ENCODE measurements around the gene ATG16L1.

ATG16L1 gene

DNA sequence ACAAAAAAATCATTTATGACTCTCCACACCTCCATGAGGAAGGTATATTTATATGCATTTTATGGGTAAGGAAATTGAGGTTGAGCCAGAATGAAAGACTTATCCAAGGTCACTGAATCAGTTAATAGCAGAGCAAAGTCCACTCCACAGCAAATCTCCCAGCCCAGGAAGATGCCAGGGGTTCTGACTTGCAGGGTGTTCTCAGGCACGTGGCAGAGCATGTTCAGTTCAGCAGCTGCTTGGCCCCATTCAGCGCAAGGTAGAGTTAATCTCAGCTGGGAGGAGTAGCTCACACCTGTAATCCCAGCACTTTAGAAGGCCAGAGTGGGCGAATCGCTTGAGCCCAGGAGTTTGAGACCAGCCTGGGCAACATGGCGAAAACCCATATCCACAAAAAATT, 85.1 kb downstream of the ATG16L1 start:
- Histone ChIP-seq H3K27me3 (ENCODE audit: control insufficient read depth in 1 of 2, insufficient read depth in 2 of 2, low read length in 2 of 2) (no peaks in the 10 kb centered on the region), H3K4me1 (ENCODE audit: control insufficient read depth in 1 of 2, insufficient read depth in 2 of 2, low read length in 2 of 2) (peaks cover 26% of the 10 kb centered on the region in 2 donors), H3K27ac (ENCODE audit: low read depth, low read length) (no peak overlapping the region), H3K4me3 (ENCODE audit: low read depth in 1 of 2, low read length in 2 of 2) (no peak overlapping the region), H3K36me3 (ENCODE audit: control insufficient read depth in 1 of 2, insufficient read depth in 2 of 2, low read length in 2 of 2) (no peaks in the 10 kb centered on the region), H3K9ac (ENCODE audit: low read depth in 1 of 2, low read length in 2 of 2) (no peak overlapping the region), H3K9me3 (ENCODE audit: control insufficient read depth in 1 of 2, low read length in 2 of 2) (peaks cover 0 to 4% of the 10 kb centered on the region in 2 donors)

DNA sequence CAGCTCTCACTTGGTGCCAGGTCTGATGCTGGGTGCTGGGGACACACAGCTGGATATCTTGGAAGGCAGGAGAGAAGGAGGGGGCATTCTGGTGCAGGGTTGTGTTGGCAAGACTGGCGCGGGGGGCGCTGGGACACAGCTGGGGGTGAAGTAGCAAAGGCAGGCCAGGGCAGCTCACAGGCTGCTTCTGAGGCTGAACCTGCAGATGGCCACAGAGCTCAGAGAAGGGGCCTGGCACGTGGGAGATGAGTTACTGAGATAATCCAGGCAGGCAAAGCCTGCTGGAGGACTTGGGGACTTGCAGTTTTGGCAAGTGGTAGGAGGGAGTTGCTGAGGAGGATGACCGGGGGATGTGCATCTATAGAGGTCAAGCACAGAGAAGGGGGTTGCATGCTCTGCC, 86.6 kb downstream of the ATG16L1 start:
- Histone ChIP-seq H3K36me3 (ENCODE audit: control insufficient read depth in 1 of 2, insufficient read depth in 2 of 2, low read length in 2 of 2) (no peaks in the 10 kb centered on the region), H3K4me3 (ENCODE audit: low read depth in 1 of 2, low read length in 2 of 2) (no peak overlapping the region), H3K27ac (ENCODE audit: low read depth, low read length) (no peak overlapping the region), H3K27me3 (ENCODE audit: control insufficient read depth in 1 of 2, insufficient read depth in 2 of 2, low read length in 2 of 2) (no peaks in the 10 kb centered on the region), H3K9me3 (ENCODE audit: control insufficient read depth in 1 of 2, low read length in 2 of 2) (peaks cover 0 to 4% of the 10 kb centered on the region in 2 donors), H3K4me1 (ENCODE audit: control insufficient read depth in 1 of 2, insufficient read depth in 2 of 2, low read length in 2 of 2) (peaks cover 20 to 24% of the 10 kb centered on the region in 2 donors), H3K9ac (ENCODE audit: low read depth in 1 of 2, low read length in 2 of 2) (no peak overlapping the region)

DNA sequence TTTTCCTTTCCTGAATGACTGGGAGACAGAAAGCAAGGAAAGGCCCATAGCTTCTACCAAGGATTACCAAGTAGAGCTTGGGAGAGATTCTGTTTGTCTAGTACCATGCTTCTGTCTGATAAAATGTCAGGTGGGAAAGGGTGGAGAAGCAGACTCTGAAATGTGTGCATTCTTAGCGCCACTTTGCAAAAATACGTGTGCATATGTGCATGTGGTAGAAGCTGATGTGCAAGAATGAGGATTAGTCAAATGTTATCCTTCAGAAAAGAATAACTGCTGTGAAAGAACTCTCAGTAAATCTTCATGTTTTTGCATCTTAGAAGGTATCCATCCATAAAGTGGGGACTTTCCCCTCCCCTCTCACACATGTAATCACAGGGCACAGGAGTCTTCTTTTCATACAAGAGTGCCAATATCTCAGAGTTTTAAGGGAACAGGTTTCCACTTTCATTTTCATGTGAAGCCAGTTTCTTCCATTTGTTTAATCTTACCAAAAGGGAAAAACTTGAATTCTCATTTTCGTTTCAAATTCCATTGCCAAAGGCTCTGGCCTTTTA, 87.4 kb downstream of the ATG16L1 start:
- no peaks in the 10 kb centered on the region for H3K27me3 ChIP-seq (ENCODE audit: control insufficient read depth in 1 of 2, insufficient read depth in 2 of 2, low read length in 2 of 2)
- H3K9me3 ChIP-seq (ENCODE audit: control insufficient read depth in 1 of 2, low read length in 2 of 2), result peaks cover 0 to 4% of the 10 kb centered on the region in 2 donors
- H3K27ac ChIP-seq (ENCODE audit: low read depth, low read length), result no peak overlapping the region
- H3K4me1 ChIP-seq (ENCODE audit: control insufficient read depth in 1 of 2, insufficient read depth in 2 of 2, low read length in 2 of 2), result peaks cover 11 to 16% of the 10 kb centered on the region in 2 donors
- peak overlapping the region in 1 of 2 donors; percentile 19 for H3K4me3 ChIP-seq (ENCODE audit: low read depth in 1 of 2, low read length in 2 of 2)
- H3K36me3 ChIP-seq (ENCODE audit: control insufficient read depth in 1 of 2, insufficient read depth in 2 of 2, low read length in 2 of 2), result no peaks in the 10 kb centered on the region
- peak overlapping the region in 1 of 2 donors; percentile 11 for H3K9ac ChIP-seq (ENCODE audit: low read depth in 1 of 2, low read length in 2 of 2)

DNA sequence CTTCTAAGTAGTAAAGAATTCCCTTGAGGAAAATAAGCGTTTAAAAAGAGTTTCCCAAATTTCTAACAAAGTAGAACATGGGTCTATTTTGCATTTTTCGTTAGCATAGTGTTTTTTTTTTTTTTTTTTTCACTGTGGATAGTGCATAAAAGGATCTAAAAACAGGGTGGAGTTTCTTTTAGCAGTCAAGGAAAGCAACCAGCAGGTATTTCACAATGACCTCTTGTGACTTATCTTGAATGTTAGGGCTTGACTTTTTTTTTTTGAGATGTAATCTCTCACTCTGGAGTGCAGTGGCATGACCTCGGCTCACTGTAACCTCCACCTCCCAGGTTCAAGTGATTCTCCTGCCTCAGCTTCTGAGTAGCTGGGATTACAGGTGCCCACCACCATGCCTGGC, 88.0 kb downstream of the ATG16L1 start:
- no peak overlapping the region for H3K27ac ChIP-seq (ENCODE audit: low read depth, low read length)
- no peaks in the 10 kb centered on the region for H3K27me3 ChIP-seq (ENCODE audit: control insufficient read depth in 1 of 2, insufficient read depth in 2 of 2, low read length in 2 of 2)
- H3K4me3 ChIP-seq (ENCODE audit: low read depth in 1 of 2, low read length in 2 of 2), result peak overlapping the region in 1 of 2 donors; percentile 19
- H3K9ac ChIP-seq (ENCODE audit: low read depth in 1 of 2, low read length in 2 of 2), result peak overlapping the region in 1 of 2 donors; percentile 11
- H3K36me3 ChIP-seq (ENCODE audit: control insufficient read depth in 1 of 2, insufficient read depth in 2 of 2, low read length in 2 of 2), result no peaks in the 10 kb centered on the region
- peaks cover 0 to 4% of the 10 kb centered on the region in 2 donors for H3K9me3 ChIP-seq (ENCODE audit: control insufficient read depth in 1 of 2, low read length in 2 of 2)
- peaks cover 10 to 13% of the 10 kb centered on the region in 2 donors for H3K4me1 ChIP-seq (ENCODE audit: control insufficient read depth in 1 of 2, insufficient read depth in 2 of 2, low read length in 2 of 2)

DNA sequence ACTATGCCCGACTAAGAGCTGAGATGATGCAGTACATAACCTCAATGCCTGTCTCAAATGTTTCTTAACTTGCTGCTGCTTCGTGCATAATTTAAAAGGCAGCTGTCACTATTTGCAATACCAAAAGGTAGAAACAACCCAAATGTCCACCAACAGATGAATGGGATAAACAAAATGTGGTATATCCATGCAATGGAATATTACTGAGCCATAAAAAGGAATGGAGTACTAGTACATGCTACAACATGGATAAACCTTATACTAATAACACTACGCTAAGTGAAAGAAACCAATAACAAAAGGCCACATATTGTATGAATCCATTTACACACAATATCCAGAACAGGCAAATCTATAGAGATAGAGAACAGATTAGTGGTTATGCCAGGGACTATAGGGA, 89.8 kb downstream of the ATG16L1 start:
- no peak overlapping the region for H3K9ac ChIP-seq (ENCODE audit: low read depth in 1 of 2, low read length in 2 of 2)
- H3K27me3 ChIP-seq (ENCODE audit: control insufficient read depth in 1 of 2, insufficient read depth in 2 of 2, low read length in 2 of 2), result no peaks in the 10 kb centered on the region
- H3K9me3 ChIP-seq (ENCODE audit: control insufficient read depth in 1 of 2, low read length in 2 of 2), result peaks cover 0 to 4% of the 10 kb centered on the region in 2 donors
- H3K36me3 ChIP-seq (ENCODE audit: control insufficient read depth in 1 of 2, insufficient read depth in 2 of 2, low read length in 2 of 2), result no peaks in the 10 kb centered on the region
- no peak overlapping the region for H3K27ac ChIP-seq (ENCODE audit: low read depth, low read length)
- peaks cover 10 to 13% of the 10 kb centered on the region in 2 donors for H3K4me1 ChIP-seq (ENCODE audit: control insufficient read depth in 1 of 2, insufficient read depth in 2 of 2, low read length in 2 of 2)
- no peak overlapping the region for H3K4me3 ChIP-seq (ENCODE audit: low read depth in 1 of 2, low read length in 2 of 2)

DNA sequence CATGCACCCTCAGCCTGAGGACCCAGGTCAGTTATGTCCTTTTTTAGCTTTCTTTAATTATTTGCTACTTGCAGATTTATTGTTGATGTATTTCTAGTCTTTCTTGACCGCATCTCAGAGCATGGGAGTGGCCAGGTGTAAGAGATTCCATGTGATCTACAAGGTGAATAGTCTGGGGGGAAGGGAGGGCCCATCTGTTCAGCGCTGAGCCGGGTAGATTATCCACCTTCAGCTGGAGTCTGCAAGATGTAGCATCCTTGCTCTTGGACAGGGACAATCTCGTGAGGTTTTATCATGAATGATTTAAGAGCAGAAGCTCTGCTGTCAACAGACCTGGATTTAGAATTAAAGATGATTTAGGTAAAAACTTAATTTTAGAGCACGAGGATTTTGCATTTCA, 90.8 kb downstream of the ATG16L1 start:
- Histone ChIP-seq H3K27ac (ENCODE audit: low read depth, low read length) (no peak overlapping the region), H3K4me1 (ENCODE audit: control insufficient read depth in 1 of 2, insufficient read depth in 2 of 2, low read length in 2 of 2) (peaks cover 6 to 10% of the 10 kb centered on the region in 2 donors)

DNA sequence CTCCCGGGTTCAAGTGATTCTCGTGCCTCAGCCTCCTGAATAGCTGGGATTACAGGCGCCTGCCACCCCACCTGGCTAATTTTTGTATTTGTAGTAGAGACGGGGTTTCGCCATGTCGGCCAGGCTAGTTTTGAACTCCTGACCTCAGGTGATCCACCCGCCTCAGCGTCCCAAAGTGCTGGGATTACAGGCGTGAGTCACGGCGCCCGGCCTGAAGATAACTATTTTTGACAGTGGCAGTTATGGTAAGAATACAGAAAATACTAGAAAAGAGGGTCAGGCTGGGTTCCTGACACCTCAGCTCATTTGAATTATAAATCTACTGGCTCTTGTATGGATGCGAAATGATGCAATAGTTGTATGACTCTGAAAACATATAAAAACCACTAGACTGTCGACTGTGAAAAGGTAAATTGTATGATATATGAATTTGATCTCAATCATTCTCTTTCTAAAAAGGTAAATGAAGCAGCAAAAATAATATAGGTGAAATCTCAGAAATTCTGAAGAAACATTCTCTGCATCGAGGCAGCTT, 91.8 kb downstream of the ATG16L1 start:
- H3K4me3 ChIP-seq (ENCODE audit: low read depth in 1 of 2, low read length in 2 of 2), result no peak overlapping the region
- no peak overlapping the region for H3K27ac ChIP-seq (ENCODE audit: low read depth, low read length)
- peaks cover 14 to 16% of the 10 kb centered on the region in 2 donors for H3K4me1 ChIP-seq (ENCODE audit: control insufficient read depth in 1 of 2, insufficient read depth in 2 of 2, low read length in 2 of 2)
- H3K9me3 ChIP-seq (ENCODE audit: control insufficient read depth in 1 of 2, low read length in 2 of 2), result peaks cover 0 to 4% of the 10 kb centered on the region in 2 donors
- H3K36me3 ChIP-seq (ENCODE audit: control insufficient read depth in 1 of 2, insufficient read depth in 2 of 2, low read length in 2 of 2), result no peaks in the 10 kb centered on the region
- no peak overlapping the region for H3K9ac ChIP-seq (ENCODE audit: low read depth in 1 of 2, low read length in 2 of 2)
- H3K27me3 ChIP-seq (ENCODE audit: control insufficient read depth in 1 of 2, insufficient read depth in 2 of 2, low read length in 2 of 2), result no peaks in the 10 kb centered on the region

More for the DNA sequence above, 90.8 kb downstream of the ATG16L1 start:
- no peaks in the 10 kb centered on the region for H3K27me3 ChIP-seq (ENCODE audit: control insufficient read depth in 1 of 2, insufficient read depth in 2 of 2, low read length in 2 of 2)
- H3K4me3 ChIP-seq (ENCODE audit: low read depth in 1 of 2, low read length in 2 of 2), result no peak overlapping the region
- H3K9me3 ChIP-seq (ENCODE audit: control insufficient read depth in 1 of 2, low read length in 2 of 2), result peaks cover 0 to 4% of the 10 kb centered on the region in 2 donors
- no peak overlapping the region for H3K9ac ChIP-seq (ENCODE audit: low read depth in 1 of 2, low read length in 2 of 2)
- no peaks in the 10 kb centered on the region for H3K36me3 ChIP-seq (ENCODE audit: control insufficient read depth in 1 of 2, insufficient read depth in 2 of 2, low read length in 2 of 2)

Data from duodenal mucosa (tissue), 2 donors.